ENCODE data around the gene ABHD17A. TPM values are rescaled to one million over a fixed set of nuclear protein-coding genes. Genes with fewer than 3 reads are reported as not detected.

Gene ABHD17A
- total and polyA plus RNA-seq, 8 donors = 21.1 to 71.0 (median 25.6) TPM

DNA sequence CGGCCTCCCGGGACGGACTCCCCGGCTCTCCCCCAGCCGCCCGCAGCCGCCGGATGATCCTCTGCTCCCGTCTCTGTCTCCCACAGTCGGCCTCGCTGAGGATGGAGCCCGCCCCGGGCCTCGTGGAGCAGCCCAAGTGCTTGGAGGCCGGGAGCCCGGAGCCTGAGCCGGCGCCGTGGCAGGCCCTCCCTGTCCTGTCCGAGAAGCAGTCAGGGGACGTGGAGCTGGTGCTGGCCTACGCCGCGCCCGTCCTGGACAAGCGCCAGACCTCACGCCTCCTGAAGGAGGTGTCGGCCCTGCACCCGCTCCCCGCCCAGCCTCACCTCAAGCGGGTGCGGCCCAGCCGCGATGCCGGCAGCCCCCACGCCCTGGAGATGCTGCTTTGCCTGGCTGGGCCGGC lies 26.7 kb upstream of the ABHD17A start:
- Histone ChIP-seq H3K4me3 (no peak overlapping the region), H3K27ac (no peak overlapping the region), H3K36me3 (peaks cover 0 to 15% (median 0%) of the 10 kb centered on the region in 3 donors), H3K27me3 (no peaks in the 10 kb centered on the region), H3K4me1 (peaks cover 23 to 30% (median 27%) of the 10 kb centered on the region in 3 donors), H3K9me3 (no peaks in the 10 kb centered on the region)
- FAIRE-seq (no peak), ATAC-seq (no peak), DNase-seq (peak in 2 of 6 donors; percentile 65 to 78)
- intact Hi-C loops (cut with DNase I) = no loop called here
- TF ChIP-seq, protein P1, sequence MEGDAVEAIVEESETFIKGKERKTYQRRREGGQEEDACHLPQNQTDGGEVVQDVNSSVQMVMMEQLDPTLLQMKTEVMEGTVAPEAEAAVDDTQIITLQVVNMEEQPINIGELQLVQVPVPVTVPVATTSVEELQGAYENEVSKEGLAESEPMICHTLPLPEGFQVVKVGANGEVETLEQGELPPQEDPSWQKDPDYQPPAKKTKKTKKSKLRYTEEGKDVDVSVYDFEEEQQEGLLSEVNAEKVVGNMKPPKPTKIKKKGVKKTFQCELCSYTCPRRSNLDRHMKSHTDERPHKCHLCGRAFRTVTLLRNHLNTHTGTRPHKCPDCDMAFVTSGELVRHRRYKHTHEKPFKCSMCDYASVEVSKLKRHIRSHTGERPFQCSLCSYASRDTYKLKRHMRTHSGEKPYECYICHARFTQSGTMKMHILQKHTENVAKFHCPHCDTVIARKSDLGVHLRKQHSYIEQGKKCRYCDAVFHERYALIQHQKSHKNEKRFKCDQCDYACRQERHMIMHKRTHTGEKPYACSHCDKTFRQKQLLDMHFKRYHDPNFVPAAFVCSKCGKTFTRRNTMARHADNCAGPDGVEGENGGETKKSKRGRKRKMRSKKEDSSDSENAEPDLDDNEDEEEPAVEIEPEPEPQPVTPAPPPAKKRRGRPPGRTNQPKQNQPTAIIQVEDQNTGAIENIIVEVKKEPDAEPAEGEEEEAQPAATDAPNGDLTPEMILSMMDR (IDR thresholded peaks at IDR 0.05) = no peak
- WGBS, 2 donors = 91% methylated on average over 33 to 37 of the region's 37 CpGs

DNA sequence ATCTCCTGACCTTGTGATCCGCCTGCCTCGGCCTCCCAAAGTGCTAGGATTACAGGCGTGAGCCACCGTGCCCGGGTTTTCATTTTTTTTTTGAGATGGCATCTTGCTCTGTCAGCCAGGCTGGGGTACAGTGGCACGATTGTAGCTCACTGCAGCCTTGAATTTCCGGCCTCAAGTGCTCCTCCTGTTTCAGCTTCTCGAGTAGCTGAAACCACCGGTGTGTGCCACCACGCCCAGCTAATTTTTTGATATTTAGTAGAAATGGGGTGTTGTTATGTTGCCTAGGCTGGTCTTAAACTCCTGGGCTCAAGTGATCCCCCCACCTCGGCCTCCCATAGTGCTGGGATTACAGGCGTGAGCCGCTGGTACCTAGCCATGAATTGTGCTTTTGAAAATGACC lies 25.8 kb upstream of the ABHD17A start:
- intact Hi-C loops (cut with DNase I) = no loop called here
- no peak for FAIRE-seq
- TF ChIP-seq, protein P1 (IDR thresholded peaks at IDR 0.05) = no peak
- Histone ChIP-seq H3K4me1 (peaks cover 28 to 34% (median 28%) of the 10 kb centered on the region in 3 donors), H3K9me3 (no peaks in the 10 kb centered on the region), H3K27me3 (no peaks in the 10 kb centered on the region), H3K4me3 (no peak overlapping the region), H3K27ac (no peak overlapping the region), H3K36me3 (peaks cover 0 to 15% (median 0%) of the 10 kb centered on the region in 3 donors)
- no peak for DNase-seq
- ATAC-seq = no peak
- 91 to 92% methylated on average over 13 of the region's 13 CpGs for WGBS, 2 donors

DNA sequence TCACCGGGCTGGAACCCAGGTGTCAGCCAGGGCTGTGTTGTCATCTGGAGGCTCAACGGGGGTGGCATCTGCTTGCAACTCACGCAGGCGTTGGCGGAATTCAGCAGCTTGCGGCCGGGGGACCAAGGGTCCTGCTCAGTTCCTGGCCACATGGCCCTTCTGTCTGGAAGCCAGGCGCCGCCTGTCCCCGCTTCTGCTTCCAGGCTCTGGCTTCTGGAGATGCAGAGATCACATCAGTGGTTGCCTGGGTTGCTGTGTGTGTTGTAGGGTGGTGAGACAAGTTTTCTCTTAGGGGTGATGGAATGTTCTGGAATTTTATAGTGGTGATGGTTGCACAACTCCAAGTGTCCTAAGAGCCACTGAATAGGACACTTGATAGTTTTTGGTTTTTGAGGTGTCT lies 24.9 kb upstream of the ABHD17A start:
- 93 to 94% methylated on average over 10 of the region's 10 CpGs for WGBS, 2 donors
- FAIRE-seq = no peak
- TF ChIP-seq, protein P1 (IDR thresholded peaks at IDR 0.05) = no peak
- Histone ChIP-seq H3K4me1 (peaks cover 28 to 39% (median 29%) of the 10 kb centered on the region in 3 donors), H3K36me3 (peaks cover 0 to 15% (median 0%) of the 10 kb centered on the region in 3 donors), H3K4me3 (no peak overlapping the region), H3K9me3 (no peaks in the 10 kb centered on the region), H3K27ac (no peak overlapping the region), H3K27me3 (no peaks in the 10 kb centered on the region)
- DNase-seq = peak in 1 of 6 donors; percentile 60
- no peak for ATAC-seq
- intact Hi-C loops (cut with DNase I) = no loop called here

DNA sequence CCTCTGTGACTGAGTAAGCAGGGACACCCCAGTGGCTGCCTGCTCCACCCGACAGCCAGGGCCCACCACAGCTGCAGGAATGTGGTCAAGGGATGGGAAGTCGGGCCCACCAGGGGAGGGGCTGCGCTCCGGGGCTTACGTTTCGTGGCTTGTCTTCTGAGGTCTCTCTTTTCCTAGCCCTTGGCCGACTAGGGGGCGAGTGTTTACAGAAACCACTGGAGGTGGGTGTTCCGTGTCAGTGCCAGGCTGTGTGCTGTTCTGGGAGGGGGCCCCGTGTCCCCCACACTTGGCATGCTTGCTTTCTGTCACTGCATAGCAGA lies 24.4 kb upstream of the ABHD17A start:
- intact Hi-C loops (cut with DNase I) = no loop called here
- H3K27ac ChIP-seq = peak overlapping the region in 1 of 4 donors; percentile 8
- DNase-seq (no peak), ATAC-seq (no peak), FAIRE-seq (no peak)
- peaks cover 0 to 15% (median 0%) of the 10 kb centered on the region in 3 donors for H3K36me3 ChIP-seq
- no peaks in the 10 kb centered on the region for H3K9me3 ChIP-seq
- WGBS, 2 donors = 73 to 76% methylated on average over 10 of the region's 10 CpGs
- H3K27me3 ChIP-seq = no peaks in the 10 kb centered on the region
- H3K4me1 ChIP-seq = peaks cover 28 to 42% (median 29%) of the 10 kb centered on the region in 3 donors
- H3K4me3 ChIP-seq = no peak overlapping the region
- TF ChIP-seq, protein P1 (IDR thresholded peaks at IDR 0.05) = no peak

DNA sequence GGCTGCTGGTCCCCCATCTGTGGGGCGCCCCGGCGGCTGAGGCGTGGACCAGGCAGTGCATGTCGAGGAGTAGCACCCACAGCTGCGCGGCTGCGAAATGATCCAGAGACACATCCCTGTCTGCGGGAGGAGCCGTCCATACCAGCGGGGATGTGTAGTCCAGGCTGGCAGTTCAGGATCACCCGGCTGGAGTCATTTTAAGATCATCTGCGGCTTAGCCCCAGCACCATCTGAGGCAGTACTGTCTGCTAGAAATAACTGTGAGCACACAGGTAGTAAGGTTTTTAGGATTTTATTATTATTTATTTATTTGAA lies 23.0 kb upstream of the ABHD17A start:
- ATAC-seq = no peak

More for the DNA sequence above, 23.0 kb upstream of the ABHD17A start:
- WGBS, 2 donors = 36 to 39% methylated on average over 13 of the region's 13 CpGs
- H3K4me1 ChIP-seq = peaks cover 23 to 36% (median 23%) of the 10 kb centered on the region in 3 donors
- intact Hi-C loops (cut with DNase I) = no loop called here
- H3K9me3 ChIP-seq = no peaks in the 10 kb centered on the region
- peaks cover 0 to 14% (median 0%) of the 10 kb centered on the region in 3 donors for H3K36me3 ChIP-seq
- H3K27me3 ChIP-seq = no peaks in the 10 kb centered on the region
- no peak for FAIRE-seq
- H3K27ac ChIP-seq = peak overlapping the region; percentile 76 to 84 (median 80)
- H3K4me3 ChIP-seq = peak overlapping the region in 3 of 4 donors; percentile 1 to 40 (median 34)
- DNase-seq = peak in 1 of 6 donors; percentile 80
- TF ChIP-seq, protein P1 (IDR thresholded peaks at IDR 0.05) = no peak

Measured in pancreas (tissue), 10 donors.